Stomach (tissue), 9 donors: ENCODE results near the gene PIAS1. TPM values are rescaled to one million over a fixed set of nuclear protein-coding genes. Genes with fewer than 3 reads are reported as not detected.
A peak's percentile ranks its signal among the peaks of the same experiment; 100 is the strongest.

ENCODE experiments used
- DNase-seq, 2 donors: peaks; one replicate each; pipeline versions ENCODE4 v3.0.0 to v3.0.0-alpha.2; 2013 to 2019
- H3K27ac ChIP-seq, 5 donors: fragments of 200-600 bp in 4 of 5; sonication (generic) in 4 of 5; one replicate each; pipeline ENCODE4 v1.5.1; 2013 to 2019; ENCODE audit warnings: mild to moderate bottlenecking in 1 of 5, moderate library complexity in 1 of 5
- H3K27me3 ChIP-seq, 3 donors: fragments of 200-600 bp; sonication (generic); one replicate each; pipeline ENCODE4 v1.5.1; 2017 to 2019; ENCODE audit warnings: mixed run types in 1 of 3
- H3K36me3 ChIP-seq, 4 donors: fragments of 200-600 bp; sonication (generic); 1 replicate in 3 of 4; 2 replicates in 1 of 4; pipeline ENCODE4 v1.5.1; 2016 to 2019
- H3K4me1 ChIP-seq, 4 donors: fragments of 200-600 bp; sonication (generic); one replicate each; pipeline ENCODE4 v1.5.1; 2016 to 2019
- H3K4me3 ChIP-seq, 4 donors: fragments of 200-600 bp; sonication (generic) in 3 of 4; one replicate each; pipeline ENCODE4 v1.5.1; 2016 to 2019; ENCODE audit warnings: mild to moderate bottlenecking in 1 of 4
- H3K9me3 ChIP-seq, 4 donors: fragments of 200-600 bp; sonication (generic); one replicate each; pipeline ENCODE4 v1.5.1; 2016 to 2019
- EP300 ChIP-seq: sonication (generic); formaldehyde crosslinking; IDR thresholded peaks from one replicate; pipeline ENCODE4 v1.6.1; 2017; ENCODE audit warnings: antibody characterized with exemption
- POLR2A ChIP-seq, 4 donors: fragments of 450-650 bp; IDR thresholded peaks; one replicate each; pipeline ENCODE4 v1.6.1; 2016; ENCODE audit warnings: antibody characterized with exemption in 4 of 4, control low read depth in 2 of 4, mild to moderate bottlenecking in 1 of 4, moderate library complexity in 1 of 4
- POLR2AphosphoS5 ChIP-seq, 3 donors: sonication (generic); formaldehyde crosslinking; IDR thresholded peaks; one replicate each; pipeline ENCODE4 v1.6.1; 2016; ENCODE audit warnings: antibody characterized with exemption in 3 of 3
- WGBS, 5 donors: extraction: QIAGEN DNeasy Blood & Tissue Kit in 3 of 5; methylation state at CpG; one replicate each; pipeline versions ENCODE4 v1.1.5 to v1.1.7; 2013 to 2018; 5-methylcytosine and 5-hydroxymethylcytosine counted together
- intact Hi-C: fragments of 100-400 bp; cut with DNase I; formaldehyde crosslinking; loops from one replicate; pipeline ENCODE4 v1.15.1; 2023; ENCODE audit warnings: low total_unique reads
- polyA plus RNA-seq, 3 donors: library from polyadenylated mRNA; stranded (reverse); fragments of 200-250 nt; gene quantifications; one replicate each; pipeline ENCODE4 v1.2.3, GENCODE V29; 2013
- total RNA-seq, 5 donors: library from RNA; depleted of rRNA; stranded (reverse); fragments of >200 nt; gene quantifications; one replicate each; pipeline versions ENCODE4 v1.1.0 to v1.2.3, GENCODE V29; 2014 to 2016
- TF ChIP-seq, protein P1 (sequence below), 7 experiments: fragments of 450-650 bp in 4 of 7; fragments of 200-600 bp in 3 of 7; sonication (generic) in 3 of 7; IDR thresholded peaks; one replicate each; pipeline ENCODE4 v1.5.1; 2016 to 2019; ENCODE audit warnings: antibody characterized with exemption in 7 of 7, control low read depth in 2 of 7, mild to moderate bottlenecking in 1 of 7
- donor health status: healthy with polysubstance abuse.
- donor health status: Bipolar disorder and iron deficiency.
- donor health status: healthy.

Gene PIAS1
- total and polyA plus RNA-seq, 8 donors = 7.9 to 56.6 (median 38.8) TPM

DNA sequence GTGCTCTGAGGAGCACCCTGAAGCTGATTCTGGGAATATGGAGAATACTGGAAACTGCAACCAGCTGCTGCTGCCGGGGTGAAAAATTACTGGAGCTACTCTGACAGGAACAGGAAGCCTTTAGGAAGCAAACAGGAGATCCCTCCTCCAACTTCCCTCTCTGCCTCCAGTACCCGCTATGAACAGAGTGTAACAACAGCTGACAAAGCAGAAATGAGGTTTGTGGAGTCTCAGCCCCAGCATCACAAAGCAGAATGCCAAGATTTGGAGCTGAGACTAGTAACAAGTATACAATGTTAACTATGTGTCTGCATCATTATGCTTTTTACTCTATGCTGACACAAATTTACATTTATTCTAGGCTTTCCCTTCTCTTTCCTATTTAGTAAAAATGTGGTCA lies 22.7 kb upstream of the PIAS1 start:
- no peak for TF ChIP-seq POLR2AphosphoS5 (IDR thresholded peaks at IDR 0.05)
- no peak for TF ChIP-seq POLR2A (IDR thresholded peaks at IDR 0.05)
- no peak for TF ChIP-seq EP300
- TF ChIP-seq, protein P1, sequence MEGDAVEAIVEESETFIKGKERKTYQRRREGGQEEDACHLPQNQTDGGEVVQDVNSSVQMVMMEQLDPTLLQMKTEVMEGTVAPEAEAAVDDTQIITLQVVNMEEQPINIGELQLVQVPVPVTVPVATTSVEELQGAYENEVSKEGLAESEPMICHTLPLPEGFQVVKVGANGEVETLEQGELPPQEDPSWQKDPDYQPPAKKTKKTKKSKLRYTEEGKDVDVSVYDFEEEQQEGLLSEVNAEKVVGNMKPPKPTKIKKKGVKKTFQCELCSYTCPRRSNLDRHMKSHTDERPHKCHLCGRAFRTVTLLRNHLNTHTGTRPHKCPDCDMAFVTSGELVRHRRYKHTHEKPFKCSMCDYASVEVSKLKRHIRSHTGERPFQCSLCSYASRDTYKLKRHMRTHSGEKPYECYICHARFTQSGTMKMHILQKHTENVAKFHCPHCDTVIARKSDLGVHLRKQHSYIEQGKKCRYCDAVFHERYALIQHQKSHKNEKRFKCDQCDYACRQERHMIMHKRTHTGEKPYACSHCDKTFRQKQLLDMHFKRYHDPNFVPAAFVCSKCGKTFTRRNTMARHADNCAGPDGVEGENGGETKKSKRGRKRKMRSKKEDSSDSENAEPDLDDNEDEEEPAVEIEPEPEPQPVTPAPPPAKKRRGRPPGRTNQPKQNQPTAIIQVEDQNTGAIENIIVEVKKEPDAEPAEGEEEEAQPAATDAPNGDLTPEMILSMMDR (IDR thresholded peaks at IDR 0.05) = no peak
- WGBS, 5 donors = 49 to 61% (median 54%) methylated on average over 2 of the region's 2 CpGs
- Histone ChIP-seq H3K27ac (no peak overlapping the region), H3K9me3 (no peaks in the 10 kb centered on the region), H3K27me3 (no peaks in the 10 kb centered on the region), H3K36me3 (no peaks in the 10 kb centered on the region), H3K4me3 (no peak overlapping the region), H3K4me1 (peaks cover 0 to 31% (median 4%) of the 10 kb centered on the region in 4 donors)
- peak in 1 of 2 donors; percentile 23 for DNase-seq
- intact Hi-C loops = no loop called here

DNA sequence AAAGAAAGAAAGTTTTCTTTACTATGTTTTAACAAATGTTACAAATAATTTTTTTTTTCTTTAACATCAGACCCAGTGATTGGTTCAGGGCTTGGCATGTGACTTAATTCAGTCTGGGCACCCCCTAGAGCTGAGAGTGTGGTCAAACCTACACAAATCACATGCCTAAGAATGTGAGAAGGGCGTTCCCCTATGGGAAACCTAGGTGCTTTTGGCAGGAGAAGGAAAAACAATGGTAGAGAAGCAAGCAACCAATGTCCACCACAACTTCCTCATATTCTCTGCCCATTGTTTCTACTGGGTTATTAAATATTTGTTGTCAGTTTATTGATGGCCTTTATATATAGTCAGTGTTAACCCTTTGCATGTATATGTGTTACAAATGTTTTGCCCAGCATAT lies 21.4 kb upstream of the PIAS1 start:
- WGBS, 5 donors = 35 to 61% (median 50%) methylated on average over 1 of the region's 1 CpG
- H3K27ac ChIP-seq = no peak overlapping the region
- peaks cover 0 to 22% (median 0%) of the 10 kb centered on the region in 4 donors for H3K4me1 ChIP-seq
- intact Hi-C loops = no loop called here
- no peak overlapping the region for H3K4me3 ChIP-seq
- TF ChIP-seq POLR2AphosphoS5 (IDR thresholded peaks at IDR 0.05) (no peak), EP300 (no peak), POLR2A (IDR thresholded peaks at IDR 0.05) (no peak)
- TF ChIP-seq, protein P1 (IDR thresholded peaks at IDR 0.05) = no peak
- no peak for DNase-seq
- no peaks in the 10 kb centered on the region for H3K9me3 ChIP-seq
- no peaks in the 10 kb centered on the region for H3K36me3 ChIP-seq
- H3K27me3 ChIP-seq = no peaks in the 10 kb centered on the region

DNA sequence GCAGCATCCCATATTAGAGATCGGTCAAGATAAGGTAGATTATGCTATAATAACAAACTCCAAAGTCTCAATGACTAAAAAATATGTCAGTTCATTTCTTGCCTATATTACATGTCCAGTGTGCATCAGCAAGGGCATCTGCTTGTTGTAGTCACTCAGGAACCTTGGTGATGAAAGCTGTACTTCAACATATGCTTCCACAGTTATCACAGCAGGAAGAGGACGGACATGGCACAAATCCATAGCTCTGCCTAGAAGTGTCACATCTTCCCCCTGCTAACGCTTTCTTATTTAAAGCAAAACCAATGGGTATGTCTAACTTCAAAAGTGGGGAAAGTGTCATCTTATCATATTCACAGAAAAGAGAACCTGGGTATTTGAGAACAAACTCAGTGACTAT lies 20.0 kb upstream of the PIAS1 start:
- WGBS, 5 donors = 77 to 92% (median 90%) methylated on average over 3 of the region's 3 CpGs

DNA sequence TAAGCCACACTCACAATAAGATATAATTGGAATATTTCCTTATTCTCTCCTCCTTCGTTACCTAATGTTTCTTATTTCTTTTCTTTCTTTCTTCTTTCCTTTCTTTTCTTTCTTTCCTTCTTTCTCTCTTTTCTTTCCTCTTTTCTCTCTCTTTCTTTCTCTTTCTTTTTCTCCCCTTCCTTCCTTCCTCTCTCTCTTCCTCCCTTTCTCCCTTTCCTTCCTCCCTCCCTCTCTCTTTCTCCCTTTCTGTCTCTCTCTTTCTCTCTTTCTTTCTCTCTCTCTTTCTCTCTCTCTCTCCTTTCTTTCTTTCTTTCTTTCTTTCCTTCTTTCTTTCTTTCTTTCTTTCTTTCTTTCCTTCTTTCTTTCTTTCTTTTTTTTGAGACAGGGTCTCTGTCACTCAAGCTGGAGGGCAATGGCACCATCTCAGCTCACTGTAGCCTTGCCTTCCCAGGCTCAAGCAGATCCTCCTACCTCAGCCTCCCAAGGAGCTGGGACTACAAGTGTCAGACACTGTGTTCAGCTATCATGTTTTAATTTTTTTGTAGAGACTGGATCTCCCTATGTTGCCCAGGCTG lies 19.3 kb upstream of the PIAS1 start:
- H3K27me3 ChIP-seq = no peaks in the 10 kb centered on the region
- no peak for DNase-seq
- H3K9me3 ChIP-seq = no peaks in the 10 kb centered on the region
- intact Hi-C loops = no loop called here
- H3K4me3 ChIP-seq = no peak overlapping the region
- H3K27ac ChIP-seq = no peak overlapping the region
- 86 to 98% (median 95%) methylated on average over 1 of the region's 1 CpG for WGBS, 5 donors
- H3K4me1 ChIP-seq = peaks cover 0 to 22% (median 0%) of the 10 kb centered on the region in 4 donors
- no peaks in the 10 kb centered on the region for H3K36me3 ChIP-seq
- TF ChIP-seq, protein P1 (IDR thresholded peaks at IDR 0.05) = no peak
- TF ChIP-seq POLR2A (IDR thresholded peaks at IDR 0.05) = no peak

More for the DNA sequence above, 20.0 kb upstream of the PIAS1 start:
- DNase-seq = no peak
- Histone ChIP-seq H3K36me3 (no peaks in the 10 kb centered on the region), H3K4me1 (peaks cover 0 to 22% (median 0%) of the 10 kb centered on the region in 4 donors), H3K4me3 (no peak overlapping the region), H3K27me3 (no peaks in the 10 kb centered on the region), H3K9me3 (no peaks in the 10 kb centered on the region), H3K27ac (no peak overlapping the region)
- intact Hi-C loops = no loop called here
- TF ChIP-seq, protein P1 (IDR thresholded peaks at IDR 0.05) = no peak
- TF ChIP-seq POLR2AphosphoS5 (IDR thresholded peaks at IDR 0.05) = no peak
- TF ChIP-seq POLR2A (IDR thresholded peaks at IDR 0.05) = no peak
- TF ChIP-seq EP300 = no peak
